H1 (cell line): ENCODE data around the gene SYTL1.

Experiments
- BACH1 ChIP-seq: IDR thresholded peaks from 2 replicates; pipeline ENCODE4 v1.6.1; 2012; ENCODE audit warnings: low read length, improper control_type of control experiment
- EGR1 ChIP-seq: IDR thresholded peaks from 2 replicates; pipeline ENCODE4 v1.6.1; 2011; ENCODE audit warnings: low read depth, low read length, borderline replicate concordance
- POLR2A ChIP-seq, 2 experiments: IDR thresholded peaks; 1 replicate in 1 of 2; 2 replicates in 1 of 2; pipeline ENCODE4 v1.6.1; 2011; ENCODE audit warnings: low read depth in 2 of 2, low read length in 2 of 2, mild to moderate bottlenecking in 2 of 2; ENCODE audit errors: control extremely low read depth in 1 of 2
- RXRA ChIP-seq: IDR thresholded peaks from 2 replicates; pipeline ENCODE4 v1.6.1; 2011; ENCODE audit warnings: low read depth, mild to moderate bottlenecking, low read length, moderate library complexity; ENCODE audit not compliant: insufficient read depth
- TAF1 ChIP-seq: IDR thresholded peaks from 2 replicates; pipeline ENCODE4 v1.6.1; 2011; ENCODE audit warnings: mild to moderate bottlenecking, low read depth, low read length
- TF ChIP-seq, protein P1 (sequence below), 3 experiments: IDR thresholded peaks; 1 replicate in 2 of 3; 2 replicates in 1 of 3; pipeline versions ENCODE4 v1.5.1 to v1.6.1; 2011; ENCODE audit warnings: low read length in 3 of 3, mild to moderate bottlenecking in 3 of 3, inconsistent platforms in 2 of 3, low read depth in 1 of 3, moderate library complexity in 1 of 3; ENCODE audit not compliant: insufficient read depth in 1 of 3; ENCODE audit errors: control extremely low read depth in 1 of 3

DNA sequence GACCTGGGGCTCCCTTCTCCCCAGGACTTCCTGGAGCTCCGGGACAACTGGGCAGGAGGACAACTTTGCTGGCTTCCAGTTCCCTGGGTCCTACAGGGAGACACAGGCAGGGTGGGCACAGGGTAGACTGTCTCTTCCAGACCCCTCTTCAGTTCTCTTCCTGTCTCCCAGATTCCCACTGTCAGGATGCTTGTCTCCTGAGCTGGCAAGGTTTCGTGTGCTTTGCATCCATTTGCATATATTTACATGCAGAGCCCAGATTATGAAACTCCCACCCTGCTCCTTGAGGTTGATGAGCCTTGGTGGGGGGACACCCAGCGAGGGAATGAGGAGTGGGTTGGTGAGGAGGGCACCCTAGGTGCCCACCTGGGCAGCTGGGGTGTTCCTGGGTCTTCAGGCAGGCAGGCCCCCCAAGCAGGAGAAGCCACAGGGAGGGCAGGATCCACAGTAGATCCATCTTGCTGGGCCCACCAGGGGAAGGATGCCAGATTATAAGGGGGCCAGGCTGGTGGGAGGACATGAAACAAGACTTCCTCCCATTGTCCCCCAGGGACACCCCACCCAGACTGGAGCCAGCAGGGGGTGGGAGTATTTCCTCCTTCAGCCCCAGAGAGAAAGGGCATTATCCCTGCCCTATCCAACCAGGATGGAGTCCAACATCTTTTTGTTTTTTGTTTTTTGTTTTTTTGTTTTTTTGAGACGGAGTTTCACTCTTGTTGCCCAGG is 32.7 kb downstream of the SYTL1 start, which contains the start of gene FCN3:
- TF ChIP-seq RXRA (no peak), POLR2A (IDR thresholded peaks at IDR 0.05; ENCODE audit: control extremely low read depth in 1 of 2, low read depth in 2 of 2, low read length in 2 of 2) (no peak), BACH1 (no peak), TAF1 (no peak), EGR1 (no peak)
- TF ChIP-seq, protein P1, sequence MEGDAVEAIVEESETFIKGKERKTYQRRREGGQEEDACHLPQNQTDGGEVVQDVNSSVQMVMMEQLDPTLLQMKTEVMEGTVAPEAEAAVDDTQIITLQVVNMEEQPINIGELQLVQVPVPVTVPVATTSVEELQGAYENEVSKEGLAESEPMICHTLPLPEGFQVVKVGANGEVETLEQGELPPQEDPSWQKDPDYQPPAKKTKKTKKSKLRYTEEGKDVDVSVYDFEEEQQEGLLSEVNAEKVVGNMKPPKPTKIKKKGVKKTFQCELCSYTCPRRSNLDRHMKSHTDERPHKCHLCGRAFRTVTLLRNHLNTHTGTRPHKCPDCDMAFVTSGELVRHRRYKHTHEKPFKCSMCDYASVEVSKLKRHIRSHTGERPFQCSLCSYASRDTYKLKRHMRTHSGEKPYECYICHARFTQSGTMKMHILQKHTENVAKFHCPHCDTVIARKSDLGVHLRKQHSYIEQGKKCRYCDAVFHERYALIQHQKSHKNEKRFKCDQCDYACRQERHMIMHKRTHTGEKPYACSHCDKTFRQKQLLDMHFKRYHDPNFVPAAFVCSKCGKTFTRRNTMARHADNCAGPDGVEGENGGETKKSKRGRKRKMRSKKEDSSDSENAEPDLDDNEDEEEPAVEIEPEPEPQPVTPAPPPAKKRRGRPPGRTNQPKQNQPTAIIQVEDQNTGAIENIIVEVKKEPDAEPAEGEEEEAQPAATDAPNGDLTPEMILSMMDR (IDR thresholded peaks at IDR 0.05; ENCODE audit: control extremely low read depth in 1 of 3, insufficient read depth in 1 of 3, low read depth in 1 of 3, low read length in 3 of 3) = no peak
